Parathyroid adenoma (tissue), 2 donors: ENCODE measurements around the gene EXTL2.
"Not testable (repeated sequence)": the region's sequence is repeated elsewhere in the genome, so short reads cannot be mapped to it uniquely, and the experiment has no call there.

ENCODE experiments used
- H2AFZ ChIP-seq: fragments of 300-600 bp; sonication (generic); one replicate; pipeline ENCODE4 v1.7.0; 2017; ENCODE audit warnings: antibody characterized with exemption, mild to moderate bottlenecking
- H3K27ac ChIP-seq: fragments of 300-600 bp; sonication (generic); one replicate; pipeline ENCODE4 v1.7.0; 2017
- H3K27me3 ChIP-seq: fragments of 300-600 bp; sonication (generic); one replicate; pipeline ENCODE4 v1.7.0; 2017; ENCODE audit warnings: low read length; ENCODE audit not compliant: control insufficient read depth, insufficient read depth
- H3K36me3 ChIP-seq: fragments of 300-600 bp; sonication (generic); one replicate; pipeline ENCODE4 v1.7.0; 2017; ENCODE audit warnings: low read length; ENCODE audit not compliant: control insufficient read depth, insufficient read depth
- H3K4me1 ChIP-seq: fragments of 300-600 bp; sonication (generic); one replicate; pipeline ENCODE4 v1.7.0; 2017; ENCODE audit warnings: control low read depth
- H3K4me2 ChIP-seq: fragments of 300-600 bp; sonication (generic); one replicate; pipeline ENCODE4 v1.7.0; 2017; ENCODE audit warnings: low read length
- H3K4me3 ChIP-seq: fragments of 300-600 bp; sonication (generic); one replicate; pipeline ENCODE4 v1.7.0; 2017; ENCODE audit warnings: low read depth, low read length
- H3K79me2 ChIP-seq: fragments of 300-600 bp; sonication (generic); one replicate; pipeline ENCODE4 v1.7.0; 2017; ENCODE audit warnings: control low read depth
- H3K9ac ChIP-seq: fragments of 300-600 bp; sonication (generic); one replicate; pipeline ENCODE4 v1.7.0; 2017; ENCODE audit warnings: mild to moderate bottlenecking
- H3K9me3 ChIP-seq: fragments of 300-600 bp; sonication (generic); one replicate; pipeline ENCODE4 v1.7.0; 2017; ENCODE audit warnings: low read length; ENCODE audit not compliant: control insufficient read depth
- CTCF ChIP-seq: fragments of 300-600 bp; sonication (generic); IDR thresholded peaks from one replicate; pipeline ENCODE4 v1.7.0; 2017; ENCODE audit warnings: antibody characterized with exemption, mild to moderate bottlenecking
- donor health status: primary hyperparathyroidism.

The EXTL2 gene

DNA sequence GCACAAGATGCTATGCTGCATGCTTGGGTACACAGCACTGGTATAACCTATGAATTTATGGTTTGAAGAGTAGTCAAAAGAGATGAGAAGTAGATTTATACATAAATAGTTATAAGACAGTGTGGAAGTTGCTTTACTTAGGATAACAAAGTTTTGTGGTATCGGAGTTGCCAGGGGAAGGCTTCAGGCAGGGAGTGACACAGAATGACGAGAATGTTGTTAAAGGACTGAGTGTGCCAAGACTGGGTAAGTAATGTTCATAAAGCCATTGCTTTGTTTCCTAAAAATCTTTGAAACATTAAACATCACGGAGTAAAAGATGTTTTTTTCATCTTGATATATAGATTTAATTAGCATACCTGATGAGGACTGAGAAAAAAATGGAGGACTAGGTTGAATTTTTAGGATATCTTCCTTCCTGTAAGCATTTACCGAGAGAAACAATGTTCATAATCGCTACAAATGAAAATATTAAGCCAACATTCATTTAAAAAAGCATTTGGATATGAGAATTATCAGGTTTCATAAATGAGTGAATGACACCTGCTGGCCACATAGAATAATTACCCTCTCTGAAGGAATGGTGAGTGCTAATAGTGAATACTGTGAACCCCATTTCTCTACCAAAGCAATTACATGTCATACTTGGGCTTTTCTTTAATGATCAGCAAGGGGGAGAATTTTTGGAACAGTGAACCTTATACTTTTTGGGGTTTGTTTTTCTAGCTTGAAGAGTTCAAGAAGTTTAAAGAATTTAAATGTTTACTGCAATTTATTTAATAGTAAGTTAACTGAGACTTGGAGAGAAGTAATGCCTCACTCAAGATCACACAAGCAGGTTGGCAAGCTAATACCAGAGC lies 28.4 kb downstream of the EXTL2 start:
- Histone ChIP-seq H3K4me1 (no peaks in the 10 kb centered on the region), H3K9me3 (no peaks in the 10 kb centered on the region), H3K27me3 (no peaks in the 10 kb centered on the region), H3K9ac (no peak overlapping the region), H3K36me3 (no peaks in the 10 kb centered on the region), H3K4me3 (no peak overlapping the region), H3K79me2 (no peaks in the 10 kb centered on the region), H3K27ac (no peak overlapping the region), H3K4me2 (no peak overlapping the region), H2AFZ (peak overlapping the region; percentile 29)
- TF ChIP-seq CTCF, result peak; percentile 53

DNA sequence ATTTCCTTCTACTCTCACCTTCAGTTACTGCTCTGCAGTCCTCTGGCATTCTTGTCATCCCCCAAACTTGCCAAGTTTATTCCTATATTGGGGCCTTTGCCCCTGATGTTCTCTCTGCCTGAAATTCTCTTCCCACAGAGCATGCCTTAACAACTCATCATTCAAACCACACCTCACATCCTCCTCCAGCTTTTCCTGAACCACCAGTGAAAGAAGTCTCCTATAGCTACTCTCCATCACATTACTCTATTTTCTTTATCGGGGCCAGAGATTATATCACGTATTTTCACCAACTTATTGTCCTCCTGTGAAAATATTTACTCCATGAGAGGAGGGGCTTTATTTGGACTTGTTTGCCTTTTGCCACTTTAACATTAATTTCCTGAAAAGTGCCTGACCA lies 32.1 kb downstream of the EXTL2 start:
- Histone ChIP-seq H3K4me2 (no peak overlapping the region), H3K36me3 (no peaks in the 10 kb centered on the region), H2AFZ (no peak overlapping the region), H3K9me3 (no peaks in the 10 kb centered on the region), H3K4me1 (no peaks in the 10 kb centered on the region), H3K27ac (no peak overlapping the region), H3K9ac (no peak overlapping the region), H3K79me2 (no peaks in the 10 kb centered on the region), H3K27me3 (no peaks in the 10 kb centered on the region), H3K4me3 (no peak overlapping the region)
- TF ChIP-seq CTCF, result no peak

GRCh38 chr1:100861379-100861778 lies 33.3 kb downstream of the EXTL2 start:
- Histone ChIP-seq H2AFZ (no peak overlapping the region), H3K4me3 (no peak overlapping the region), H3K36me3 (no peaks in the 10 kb centered on the region), H3K9ac (no peak overlapping the region), H3K27ac (no peak overlapping the region), H3K4me2 (no peak overlapping the region), H3K9me3 (no peaks in the 10 kb centered on the region), H3K27me3 (no peaks in the 10 kb centered on the region), H3K4me1 (no peaks in the 10 kb centered on the region), H3K79me2 (no peaks in the 10 kb centered on the region)
- TF ChIP-seq CTCF, result no peak

DNA sequence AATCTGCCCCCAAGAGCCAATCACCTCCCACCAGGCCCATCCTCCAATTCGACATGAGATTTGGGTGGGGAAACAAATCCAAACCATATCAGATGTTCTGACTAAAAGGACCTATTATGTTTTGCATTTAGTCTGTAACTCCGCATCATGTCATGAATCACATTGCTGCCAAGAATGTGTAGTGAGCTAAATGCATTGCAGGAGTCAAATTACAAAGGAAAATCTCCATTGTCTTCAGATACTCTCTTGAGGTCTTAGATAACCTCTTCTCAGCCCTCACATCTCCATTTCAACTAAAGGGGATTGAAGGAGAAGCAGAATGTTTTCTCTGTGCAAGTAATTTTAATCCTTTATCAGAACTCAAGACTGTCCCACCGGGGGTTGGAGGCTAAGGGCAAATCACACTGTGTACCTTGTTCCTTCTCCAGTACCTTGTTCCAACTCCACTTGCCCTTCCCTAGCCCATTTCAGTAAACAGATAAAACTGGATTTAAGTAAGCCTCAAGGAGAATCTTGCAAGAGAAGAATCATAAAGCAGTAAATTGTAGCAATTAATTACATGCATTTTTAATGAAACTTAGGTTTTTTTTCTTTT lies 34.1 kb downstream of the EXTL2 start:
- H3K27me3 ChIP-seq, result no peaks in the 10 kb centered on the region
- no peak overlapping the region for H3K9ac ChIP-seq
- H3K4me2 ChIP-seq, result no peak overlapping the region
- H3K27ac ChIP-seq, result no peak overlapping the region
- no peak for TF ChIP-seq CTCF
- no peak overlapping the region for H2AFZ ChIP-seq
- no peaks in the 10 kb centered on the region for H3K9me3 ChIP-seq
- no peaks in the 10 kb centered on the region for H3K36me3 ChIP-seq
- no peak overlapping the region for H3K4me3 ChIP-seq
- H3K79me2 ChIP-seq, result no peaks in the 10 kb centered on the region
- H3K4me1 ChIP-seq, result no peaks in the 10 kb centered on the region

- H3K9me3 ChIP-seq, H3K36me3 ChIP-seq, H2AFZ ChIP-seq, H3K79me2 ChIP-seq, H3K4me1 ChIP-seq, H3K4me2 ChIP-seq, H3K4me3 ChIP-seq, H3K27me3 ChIP-seq, H3K9ac ChIP-seq, H3K27ac ChIP-seq: not testable (repeated sequence)
Observed at GRCh38 chr1:100855116-100855515, 39.5 kb downstream of the EXTL2 start.
